ENCODE data around the gene GALNS.
"Not testable (repeated sequence)": the region's sequence is repeated elsewhere in the genome, so short reads cannot be mapped to it uniquely, and the experiment has no call there.

DNA sequence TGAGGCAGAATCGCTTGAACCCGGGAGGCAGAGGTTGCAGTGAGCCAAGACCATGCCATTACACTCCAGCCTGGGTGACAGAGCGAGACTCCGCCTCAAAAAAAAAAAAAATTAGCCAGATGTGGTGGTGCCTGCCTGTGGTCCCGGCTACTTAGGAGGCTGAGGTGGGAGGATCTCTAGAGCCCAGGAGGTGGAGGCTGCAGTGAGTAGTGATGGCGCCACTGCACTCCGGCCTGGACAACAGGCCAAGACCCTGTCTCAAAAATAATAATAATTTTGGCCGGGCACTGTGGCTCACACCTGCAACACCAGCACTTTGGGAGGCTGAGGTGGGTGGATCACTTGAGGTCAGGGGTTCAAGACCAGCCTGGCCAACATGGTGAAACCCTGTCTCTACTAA, 68.0 kb downstream of the GALNS start:
- TF ChIP-seq POLR2A (IDR thresholded peaks at IDR 0.05; ENCODE audit: low read depth, low read length); RFX5 (IDR thresholded peaks at IDR 0.05; ENCODE audit: low read depth, low read length); CHD1 (IDR thresholded peaks at IDR 0.05; ENCODE audit: low read depth, low read length); BHLHE40 (IDR thresholded peaks at IDR 0.05; ENCODE audit: low read depth, low read length); RCOR1 (IDR thresholded peaks at IDR 0.05; ENCODE audit: insufficient replicate concordance, low read length); SMC3 (IDR thresholded peaks at IDR 0.05; ENCODE audit: low read depth, low read length); RAD21 (IDR thresholded peaks at IDR 0.05; ENCODE audit: low read length); MXI1 (IDR thresholded peaks at IDR 0.05; ENCODE audit: borderline replicate concordance, low read depth, low read length); MAZ (IDR thresholded peaks at IDR 0.05; ENCODE audit: borderline replicate concordance, low read depth, low read length); MAFK (IDR thresholded peaks at IDR 0.05; ENCODE audit: low read depth, low read length): not testable (repeated sequence)
- TF ChIP-seq, protein P1, sequence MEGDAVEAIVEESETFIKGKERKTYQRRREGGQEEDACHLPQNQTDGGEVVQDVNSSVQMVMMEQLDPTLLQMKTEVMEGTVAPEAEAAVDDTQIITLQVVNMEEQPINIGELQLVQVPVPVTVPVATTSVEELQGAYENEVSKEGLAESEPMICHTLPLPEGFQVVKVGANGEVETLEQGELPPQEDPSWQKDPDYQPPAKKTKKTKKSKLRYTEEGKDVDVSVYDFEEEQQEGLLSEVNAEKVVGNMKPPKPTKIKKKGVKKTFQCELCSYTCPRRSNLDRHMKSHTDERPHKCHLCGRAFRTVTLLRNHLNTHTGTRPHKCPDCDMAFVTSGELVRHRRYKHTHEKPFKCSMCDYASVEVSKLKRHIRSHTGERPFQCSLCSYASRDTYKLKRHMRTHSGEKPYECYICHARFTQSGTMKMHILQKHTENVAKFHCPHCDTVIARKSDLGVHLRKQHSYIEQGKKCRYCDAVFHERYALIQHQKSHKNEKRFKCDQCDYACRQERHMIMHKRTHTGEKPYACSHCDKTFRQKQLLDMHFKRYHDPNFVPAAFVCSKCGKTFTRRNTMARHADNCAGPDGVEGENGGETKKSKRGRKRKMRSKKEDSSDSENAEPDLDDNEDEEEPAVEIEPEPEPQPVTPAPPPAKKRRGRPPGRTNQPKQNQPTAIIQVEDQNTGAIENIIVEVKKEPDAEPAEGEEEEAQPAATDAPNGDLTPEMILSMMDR (conservative IDR thresholded peaks at IDR 0.05; ENCODE audit: low read depth, low read length), result not testable (repeated sequence)
- TF ChIP-seq, protein P2, sequence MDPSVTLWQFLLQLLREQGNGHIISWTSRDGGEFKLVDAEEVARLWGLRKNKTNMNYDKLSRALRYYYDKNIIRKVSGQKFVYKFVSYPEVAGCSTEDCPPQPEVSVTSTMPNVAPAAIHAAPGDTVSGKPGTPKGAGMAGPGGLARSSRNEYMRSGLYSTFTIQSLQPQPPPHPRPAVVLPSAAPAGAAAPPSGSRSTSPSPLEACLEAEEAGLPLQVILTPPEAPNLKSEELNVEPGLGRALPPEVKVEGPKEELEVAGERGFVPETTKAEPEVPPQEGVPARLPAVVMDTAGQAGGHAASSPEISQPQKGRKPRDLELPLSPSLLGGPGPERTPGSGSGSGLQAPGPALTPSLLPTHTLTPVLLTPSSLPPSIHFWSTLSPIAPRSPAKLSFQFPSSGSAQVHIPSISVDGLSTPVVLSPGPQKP (IDR thresholded peaks at IDR 0.05; ENCODE audit: borderline replicate concordance, low read depth, low read length), result not testable (repeated sequence)
- TF ChIP-seq, protein P3, sequence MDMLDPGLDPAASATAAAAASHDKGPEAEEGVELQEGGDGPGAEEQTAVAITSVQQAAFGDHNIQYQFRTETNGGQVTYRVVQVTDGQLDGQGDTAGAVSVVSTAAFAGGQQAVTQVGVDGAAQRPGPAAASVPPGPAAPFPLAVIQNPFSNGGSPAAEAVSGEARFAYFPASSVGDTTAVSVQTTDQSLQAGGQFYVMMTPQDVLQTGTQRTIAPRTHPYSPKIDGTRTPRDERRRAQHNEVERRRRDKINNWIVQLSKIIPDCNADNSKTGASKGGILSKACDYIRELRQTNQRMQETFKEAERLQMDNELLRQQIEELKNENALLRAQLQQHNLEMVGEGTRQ (IDR thresholded peaks at IDR 0.05; ENCODE audit: low read depth, low read length), result not testable (repeated sequence)

All from IMR-90 (cell line).